ENCODE measurements around the gene ZC3H10. TPM values are rescaled to one million over a fixed set of nuclear protein-coding genes. Genes with fewer than 3 reads are reported as not detected.
A peak's percentile ranks its signal among the peaks of the same experiment; 100 is the strongest.

Gene ZC3H10
- total and polyA plus RNA-seq, 2 of the 13 experiments (the other 11 are each of a cell fraction or from before 2014, with no cell fraction given) = 0.70 to 2.3 TPM

DNA sequence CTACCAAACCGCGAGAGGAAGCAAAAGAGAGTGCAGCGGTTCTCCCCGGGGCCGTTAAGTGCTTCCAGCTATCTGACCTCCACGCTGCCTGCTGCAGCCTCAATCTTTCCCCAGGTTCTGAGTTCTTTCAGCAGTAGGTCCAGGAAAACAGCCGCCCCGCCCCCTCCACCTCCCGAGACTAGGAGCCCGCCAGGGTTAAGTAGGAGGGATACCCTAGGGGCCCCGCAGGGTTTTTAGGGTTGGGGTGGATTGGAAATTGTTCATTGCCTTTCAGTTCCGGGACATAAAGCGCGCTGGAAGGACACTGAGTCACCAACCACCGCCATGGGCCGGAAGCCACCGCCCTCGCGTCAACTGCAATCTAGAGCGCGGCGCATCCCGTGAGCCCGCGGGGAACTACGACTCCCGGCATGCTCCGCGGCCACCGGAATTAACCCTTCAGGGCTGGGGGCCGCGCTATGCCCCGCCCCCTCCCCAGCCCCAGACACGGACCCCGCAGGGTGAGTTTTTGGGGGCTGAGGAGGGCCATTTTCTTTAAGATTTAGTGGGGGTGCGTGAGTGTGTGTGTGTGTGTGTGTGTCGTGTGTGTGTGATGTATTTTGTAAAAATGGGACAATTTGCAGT is 34.2 kb downstream of the ZC3H10 start, which contains the start of gene MYL6B (continued):
- TF ChIP-seq, protein P1, sequence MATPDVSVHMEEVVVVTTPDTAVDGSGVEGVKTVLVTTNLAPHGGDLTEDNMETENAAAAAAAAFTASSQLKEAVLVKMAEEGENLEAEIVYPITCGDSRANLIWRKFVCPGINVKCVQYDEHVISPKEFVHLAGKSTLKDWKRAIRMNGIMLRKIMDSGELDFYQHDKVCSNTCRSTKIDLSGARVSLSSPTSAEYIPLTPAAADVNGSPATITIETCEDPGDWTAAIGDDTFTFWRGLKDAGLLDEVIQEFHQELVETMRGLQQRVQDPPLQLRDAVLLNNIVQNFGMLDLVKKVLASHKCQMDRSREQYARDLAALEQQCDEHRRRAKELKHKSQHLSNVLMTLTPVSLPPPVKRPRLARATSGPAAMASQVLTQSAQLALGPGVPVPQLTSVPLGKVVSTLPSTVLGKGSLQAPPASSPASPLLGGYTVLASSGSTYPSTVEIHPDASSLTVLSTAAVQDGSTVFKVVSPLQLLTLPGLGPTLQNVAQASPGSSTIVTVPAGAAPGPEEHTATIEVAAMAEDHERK (CRISPR knock-in tag; IDR thresholded peaks at IDR 0.05; ENCODE audit: low read depth) = peak; percentile 53; the same call in 1 of the 2 replicates
- no peak for TF ChIP-seq MATR3 (CRISPR knock-in tag; IDR thresholded peaks at IDR 0.05)
- no peak for TF ChIP-seq ETV6 (CRISPR knock-in tag; conservative IDR thresholded peaks at IDR 0.05)
- TF ChIP-seq, protein P2, sequence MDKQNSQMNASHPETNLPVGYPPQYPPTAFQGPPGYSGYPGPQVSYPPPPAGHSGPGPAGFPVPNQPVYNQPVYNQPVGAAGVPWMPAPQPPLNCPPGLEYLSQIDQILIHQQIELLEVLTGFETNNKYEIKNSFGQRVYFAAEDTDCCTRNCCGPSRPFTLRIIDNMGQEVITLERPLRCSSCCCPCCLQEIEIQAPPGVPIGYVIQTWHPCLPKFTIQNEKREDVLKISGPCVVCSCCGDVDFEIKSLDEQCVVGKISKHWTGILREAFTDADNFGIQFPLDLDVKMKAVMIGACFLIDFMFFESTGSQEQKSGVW (CRISPR knock-in tag; IDR thresholded peaks at IDR 0.05; ENCODE audit: borderline replicate concordance) = no peak
- TF ChIP-seq, protein P3, sequence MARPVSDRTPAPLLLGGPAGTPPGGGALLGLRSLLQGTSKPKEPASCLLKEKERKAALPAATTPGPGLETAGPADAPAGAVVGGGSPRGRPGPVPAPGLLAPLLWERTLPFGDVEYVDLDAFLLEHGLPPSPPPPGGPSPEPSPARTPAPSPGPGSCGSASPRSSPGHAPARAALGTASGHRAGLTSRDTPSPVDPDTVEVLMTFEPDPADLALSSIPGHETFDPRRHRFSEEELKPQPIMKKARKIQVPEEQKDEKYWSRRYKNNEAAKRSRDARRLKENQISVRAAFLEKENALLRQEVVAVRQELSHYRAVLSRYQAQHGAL (CRISPR knock-in tag; IDR thresholded peaks at IDR 0.05; ENCODE audit: not compliant biosample characterization) = no peak
- no peak for TF ChIP-seq ZNF496 (CRISPR knock-in tag; IDR thresholded peaks at IDR 0.05; ENCODE audit: insufficient replicate concordance)
- TF ChIP-seq, protein P4, sequence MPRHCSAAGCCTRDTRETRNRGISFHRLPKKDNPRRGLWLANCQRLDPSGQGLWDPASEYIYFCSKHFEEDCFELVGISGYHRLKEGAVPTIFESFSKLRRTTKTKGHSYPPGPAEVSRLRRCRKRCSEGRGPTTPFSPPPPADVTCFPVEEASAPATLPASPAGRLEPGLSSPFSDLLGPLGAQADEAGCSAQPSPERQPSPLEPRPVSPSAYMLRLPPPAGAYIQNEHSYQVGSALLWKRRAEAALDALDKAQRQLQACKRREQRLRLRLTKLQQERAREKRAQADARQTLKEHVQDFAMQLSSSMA (CRISPR knock-in tag; IDR thresholded peaks at IDR 0.05) = peak; percentile 81; the same call in 1 of the 2 replicates
- TF ChIP-seq GATAD1 (CRISPR knock-in tag; IDR thresholded peaks at IDR 0.05) = peak; percentile 85
- TF ChIP-seq, protein P5, sequence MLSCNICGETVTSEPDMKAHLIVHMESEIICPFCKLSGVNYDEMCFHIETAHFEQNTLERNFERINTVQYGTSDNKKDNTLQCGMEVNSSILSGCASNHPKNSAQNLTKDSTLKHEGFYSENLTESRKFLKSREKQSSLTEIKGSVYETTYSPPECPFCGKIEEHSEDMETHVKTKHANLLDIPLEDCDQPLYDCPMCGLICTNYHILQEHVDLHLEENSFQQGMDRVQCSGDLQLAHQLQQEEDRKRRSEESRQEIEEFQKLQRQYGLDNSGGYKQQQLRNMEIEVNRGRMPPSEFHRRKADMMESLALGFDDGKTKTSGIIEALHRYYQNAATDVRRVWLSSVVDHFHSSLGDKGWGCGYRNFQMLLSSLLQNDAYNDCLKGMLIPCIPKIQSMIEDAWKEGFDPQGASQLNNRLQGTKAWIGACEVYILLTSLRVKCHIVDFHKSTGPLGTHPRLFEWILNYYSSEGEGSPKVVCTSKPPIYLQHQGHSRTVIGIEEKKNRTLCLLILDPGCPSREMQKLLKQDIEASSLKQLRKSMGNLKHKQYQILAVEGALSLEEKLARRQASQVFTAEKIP (CRISPR knock-in tag; IDR thresholded peaks at IDR 0.05; ENCODE audit: borderline replicate concordance) = no peak
- TF ChIP-seq, protein P6, sequence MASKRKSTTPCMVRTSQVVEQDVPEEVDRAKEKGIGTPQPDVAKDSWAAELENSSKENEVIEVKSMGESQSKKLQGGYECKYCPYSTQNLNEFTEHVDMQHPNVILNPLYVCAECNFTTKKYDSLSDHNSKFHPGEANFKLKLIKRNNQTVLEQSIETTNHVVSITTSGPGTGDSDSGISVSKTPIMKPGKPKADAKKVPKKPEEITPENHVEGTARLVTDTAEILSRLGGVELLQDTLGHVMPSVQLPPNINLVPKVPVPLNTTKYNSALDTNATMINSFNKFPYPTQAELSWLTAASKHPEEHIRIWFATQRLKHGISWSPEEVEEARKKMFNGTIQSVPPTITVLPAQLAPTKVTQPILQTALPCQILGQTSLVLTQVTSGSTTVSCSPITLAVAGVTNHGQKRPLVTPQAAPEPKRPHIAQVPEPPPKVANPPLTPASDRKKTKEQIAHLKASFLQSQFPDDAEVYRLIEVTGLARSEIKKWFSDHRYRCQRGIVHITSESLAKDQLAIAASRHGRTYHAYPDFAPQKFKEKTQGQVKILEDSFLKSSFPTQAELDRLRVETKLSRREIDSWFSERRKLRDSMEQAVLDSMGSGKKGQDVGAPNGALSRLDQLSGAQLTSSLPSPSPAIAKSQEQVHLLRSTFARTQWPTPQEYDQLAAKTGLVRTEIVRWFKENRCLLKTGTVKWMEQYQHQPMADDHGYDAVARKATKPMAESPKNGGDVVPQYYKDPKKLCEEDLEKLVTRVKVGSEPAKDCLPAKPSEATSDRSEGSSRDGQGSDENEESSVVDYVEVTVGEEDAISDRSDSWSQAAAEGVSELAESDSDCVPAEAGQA (IDR thresholded peaks at IDR 0.05; ENCODE audit: low read depth) = peak; percentile 80
- TF ChIP-seq, protein P6 (CRISPR knock-in tag; IDR thresholded peaks at IDR 0.05; ENCODE audit: borderline replicate concordance) = no peak
- TF ChIP-seq REL (CRISPR knock-in tag; conservative IDR thresholded peaks at IDR 0.05) = no peak
- TF ChIP-seq, protein P7, sequence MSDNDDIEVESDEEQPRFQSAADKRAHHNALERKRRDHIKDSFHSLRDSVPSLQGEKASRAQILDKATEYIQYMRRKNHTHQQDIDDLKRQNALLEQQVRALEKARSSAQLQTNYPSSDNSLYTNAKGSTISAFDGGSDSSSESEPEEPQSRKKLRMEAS (IDR thresholded peaks at IDR 0.05) = peak; percentile 47; the same call in 1 of the 2 replicates
- TF ChIP-seq SAP130 (CRISPR knock-in tag; IDR thresholded peaks at IDR 0.05; ENCODE audit: low read depth) = peak; percentile 86
- peak; percentile 96 for TF ChIP-seq PCBP1 (IDR thresholded peaks at IDR 0.05; ENCODE audit: borderline replicate concordance, low read depth, low read length)
- peak; percentile 80; the same call in 1 of the 2 replicates for TF ChIP-seq MEIS2 (CRISPR knock-in tag; IDR thresholded peaks at IDR 0.05)
- TF ChIP-seq SNAPC2 (CRISPR knock-in tag; IDR thresholded peaks at IDR 0.05) = peak; percentile 26; the same call in 1 of the 2 replicates

Data from HepG2 (cell line).